ENCODE data around the gene RTF1. TPM values are rescaled to one million over a fixed set of nuclear protein-coding genes. Genes with fewer than 3 reads are reported as not detected.

The RTF1 gene
- total RNA-seq, 1 donor from 2014 or later, result 7.6 TPM

GRCh38 chr15:41493205-41493901 lies 76.5 kb downstream of the RTF1 start, which contains the start of gene ITPKA:
TSS of gene ITPKA (plus strand) at chr15:41493874. CDS start at chr15:41493928, 54 bp downstream.
- no peak for TF ChIP-seq CTCF (IDR thresholded peaks at IDR 0.05; ENCODE audit: insufficient read depth, low read length, severe bottlenecking)
- DNase-seq (ENCODE audit: low read depth) (peak; percentile 30), FAIRE-seq (no peak)
- Histone ChIP-seq H3K27me3 (ENCODE audit: control insufficient read depth, insufficient read depth, low read length) (peaks cover 18% of the 10 kb centered on the region), H3K4me3 (ENCODE audit: low read depth, low read length) (peak within 1 kb of the TSS; percentile 47), H3K36me3 (ENCODE audit: control insufficient read depth, insufficient read depth, low read length) (no peaks in the 10 kb centered on the region)

DNA sequence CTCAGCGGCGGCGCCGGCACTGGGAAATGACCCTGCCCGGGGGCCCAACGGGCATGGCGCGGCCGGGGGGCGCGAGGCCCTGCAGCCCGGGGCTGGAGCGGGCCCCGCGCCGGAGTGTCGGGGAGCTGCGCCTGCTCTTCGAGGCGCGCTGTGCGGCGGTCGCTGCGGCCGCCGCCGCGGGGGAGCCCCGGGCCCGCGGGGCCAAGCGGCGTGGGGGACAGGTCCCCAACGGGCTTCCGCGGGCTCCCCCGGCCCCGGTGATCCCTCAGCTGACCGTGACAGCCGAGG lies 77.0 kb downstream of the RTF1 start:
- no peak for TF ChIP-seq CTCF (IDR thresholded peaks at IDR 0.05; ENCODE audit: insufficient read depth, low read length, severe bottlenecking)
- Histone ChIP-seq H3K36me3 (ENCODE audit: control insufficient read depth, insufficient read depth, low read length) (no peaks in the 10 kb centered on the region), H3K27me3 (ENCODE audit: control insufficient read depth, insufficient read depth, low read length) (peaks cover 18% of the 10 kb centered on the region), H3K4me3 (ENCODE audit: low read depth, low read length) (peak overlapping the region; percentile 47)
- DNase-seq (ENCODE audit: low read depth) (no peak), FAIRE-seq (no peak)

DNA sequence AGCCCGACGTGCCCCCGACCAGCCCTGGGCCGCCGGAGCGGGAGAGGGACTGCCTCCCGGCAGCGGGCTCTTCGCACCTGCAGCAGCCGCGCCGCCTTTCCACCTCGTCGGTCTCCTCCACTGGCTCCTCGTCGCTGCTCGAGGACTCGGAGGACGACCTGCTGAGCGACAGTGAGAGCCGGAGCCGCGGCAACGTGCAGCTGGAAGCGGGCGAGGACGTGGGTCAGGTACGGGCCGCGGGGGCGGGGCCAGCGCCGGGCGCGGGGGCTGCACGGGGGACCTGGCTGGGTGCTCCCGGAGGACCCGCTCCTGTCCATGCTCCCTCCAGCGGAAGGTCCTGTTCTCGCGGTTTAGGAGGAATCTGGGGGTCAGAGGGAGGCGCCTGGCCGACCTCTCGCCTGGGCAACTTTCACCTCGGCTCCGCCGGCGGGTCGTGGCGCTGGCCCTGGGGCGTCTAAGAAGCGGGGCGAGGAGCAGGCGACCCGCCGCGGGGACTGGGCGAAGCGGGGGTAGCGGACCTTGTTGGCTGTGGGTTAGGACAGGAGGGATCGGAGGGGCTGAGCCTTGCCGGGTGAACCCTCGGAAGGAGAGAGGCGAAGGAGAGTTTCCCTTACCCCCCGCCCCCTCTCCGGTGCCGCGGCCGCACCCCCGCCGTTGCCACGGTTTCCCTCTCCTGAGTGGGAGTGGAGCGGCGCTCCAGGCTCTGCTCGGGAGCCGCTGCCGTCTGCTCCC lies 77.5 kb downstream of the RTF1 start:
- Histone ChIP-seq H3K4me3 (ENCODE audit: low read depth, low read length) (peak overlapping the region; percentile 47), H3K27me3 (ENCODE audit: control insufficient read depth, insufficient read depth, low read length) (peaks cover 20% of the 10 kb centered on the region), H3K36me3 (ENCODE audit: control insufficient read depth, insufficient read depth, low read length) (no peaks in the 10 kb centered on the region)
- TF ChIP-seq CTCF (IDR thresholded peaks at IDR 0.05; ENCODE audit: insufficient read depth, low read length, severe bottlenecking), result no peak
- DNase-seq (ENCODE audit: low read depth) (no peak), FAIRE-seq (no peak)

DNA sequence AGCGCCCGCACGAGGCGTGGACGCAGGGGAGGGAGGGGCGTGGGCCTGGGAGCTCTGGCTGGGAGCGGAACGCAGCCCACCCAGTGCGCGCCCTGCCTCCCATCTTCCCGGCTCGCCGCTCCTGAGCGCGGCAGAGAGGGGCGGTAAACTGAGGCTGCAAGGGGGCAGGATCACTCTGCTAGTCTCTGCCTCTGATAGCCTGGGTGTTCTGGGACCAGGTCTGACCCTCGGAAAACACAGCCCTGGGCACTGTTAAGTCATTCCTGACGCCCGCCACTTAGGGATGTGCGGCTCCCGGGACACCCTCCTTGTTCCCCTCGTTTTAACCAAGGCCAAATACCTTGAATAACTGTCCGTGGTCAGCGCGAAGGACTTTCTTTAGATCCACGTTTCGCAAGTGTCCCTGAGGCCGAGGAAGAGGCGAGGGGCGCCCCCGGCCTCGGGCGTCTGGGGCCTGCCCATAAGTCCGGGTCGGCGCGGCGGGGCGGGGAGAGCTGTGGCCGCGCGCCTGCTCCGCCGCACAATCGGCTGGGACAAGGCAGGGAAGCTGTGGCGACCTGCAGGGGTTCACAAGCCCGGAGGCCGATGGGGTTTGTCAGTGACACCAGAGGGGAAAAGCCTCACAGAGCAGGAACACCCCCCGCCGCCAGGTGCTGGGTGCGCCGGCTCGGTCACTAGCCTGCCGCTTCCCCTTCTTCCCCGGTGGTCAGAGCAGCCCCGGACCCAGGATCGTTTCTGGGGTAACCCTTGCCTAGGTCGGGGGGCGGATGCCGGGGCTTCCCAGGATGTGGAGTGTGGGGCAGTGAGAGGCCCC lies 78.2 kb downstream of the RTF1 start:
- FAIRE-seq (no peak), DNase-seq (ENCODE audit: low read depth) (no peak)
- peaks cover 21% of the 10 kb centered on the region for H3K27me3 ChIP-seq (ENCODE audit: control insufficient read depth, insufficient read depth, low read length)
- peak overlapping the region; percentile 47 for H3K4me3 ChIP-seq (ENCODE audit: low read depth, low read length)
- no peaks in the 10 kb centered on the region for H3K36me3 ChIP-seq (ENCODE audit: control insufficient read depth, insufficient read depth, low read length)
- no peak for TF ChIP-seq CTCF (IDR thresholded peaks at IDR 0.05; ENCODE audit: insufficient read depth, low read length, severe bottlenecking)

DNA sequence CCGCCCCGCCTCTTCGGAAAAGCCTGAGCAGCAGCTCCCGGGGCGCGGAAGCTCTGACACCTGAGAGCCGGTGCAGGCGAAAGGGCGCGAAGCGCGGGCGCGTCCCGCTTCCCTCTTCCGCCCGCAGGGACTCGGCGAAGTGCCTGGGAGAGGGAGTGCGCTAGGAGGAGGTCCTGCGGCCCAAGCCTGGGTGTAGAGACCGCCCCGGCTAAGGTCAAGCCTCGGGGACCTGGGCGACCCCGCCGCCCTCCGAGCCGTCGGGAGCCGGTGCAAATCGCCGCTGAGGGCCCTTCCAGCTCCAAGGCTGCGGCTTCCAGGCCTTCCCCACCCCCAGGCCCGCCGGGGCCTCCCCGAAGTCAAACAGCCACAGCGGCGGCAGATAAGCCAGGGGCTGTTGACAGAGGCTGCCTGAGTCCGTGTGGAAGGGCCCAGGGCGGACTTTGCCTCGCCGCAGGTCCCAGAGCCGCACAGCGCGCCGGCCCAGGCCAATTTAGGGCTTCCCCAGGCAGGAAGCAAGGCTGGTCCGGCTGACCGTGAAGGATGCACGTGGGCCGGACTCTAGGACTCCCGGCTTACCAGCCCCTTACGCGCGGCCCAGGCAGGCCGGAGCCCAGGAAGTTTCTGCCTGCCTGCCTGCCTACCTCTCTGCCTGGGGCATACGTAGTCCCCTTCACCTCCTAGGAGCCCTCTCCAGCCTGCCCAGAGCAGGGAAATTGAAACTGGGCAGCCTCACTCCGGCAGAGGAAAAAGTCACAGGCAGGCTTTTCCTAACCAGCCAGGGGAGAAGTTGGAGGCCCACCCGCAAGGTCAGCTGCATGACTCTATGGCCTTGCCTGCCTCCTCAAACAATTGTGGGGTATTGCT lies 79.1 kb downstream of the RTF1 start:
- no peaks in the 10 kb centered on the region for H3K36me3 ChIP-seq (ENCODE audit: control insufficient read depth, insufficient read depth, low read length)
- FAIRE-seq (no peak), DNase-seq (ENCODE audit: low read depth) (no peak)
- H3K27me3 ChIP-seq (ENCODE audit: control insufficient read depth, insufficient read depth, low read length), result peaks cover 23% of the 10 kb centered on the region
- no peak overlapping the region for H3K4me3 ChIP-seq (ENCODE audit: low read depth, low read length)
- TF ChIP-seq CTCF (IDR thresholded peaks at IDR 0.05; ENCODE audit: insufficient read depth, low read length, severe bottlenecking), result no peak

Data from bronchial epithelial cell (primary cell).